GM12875 (cell line): ENCODE results near the gene CDC42BPG.

ENCODE experiments used
- H3K4me3 ChIP-seq: one replicate; pipeline ENCODE4 v1.5.1; 2011; ENCODE audit warnings: low read depth, low read length, control low read depth
- TF ChIP-seq, protein P1 (sequence below): IDR thresholded peaks from 2 replicates; pipeline ENCODE4 v1.5.1; 2011; ENCODE audit warnings: low read depth, mild to moderate bottlenecking, control low read depth, inconsistent platforms, low read length, moderate library complexity, borderline replicate concordance; ENCODE audit not compliant: insufficient read depth

The CDC42BPG gene

DNA sequence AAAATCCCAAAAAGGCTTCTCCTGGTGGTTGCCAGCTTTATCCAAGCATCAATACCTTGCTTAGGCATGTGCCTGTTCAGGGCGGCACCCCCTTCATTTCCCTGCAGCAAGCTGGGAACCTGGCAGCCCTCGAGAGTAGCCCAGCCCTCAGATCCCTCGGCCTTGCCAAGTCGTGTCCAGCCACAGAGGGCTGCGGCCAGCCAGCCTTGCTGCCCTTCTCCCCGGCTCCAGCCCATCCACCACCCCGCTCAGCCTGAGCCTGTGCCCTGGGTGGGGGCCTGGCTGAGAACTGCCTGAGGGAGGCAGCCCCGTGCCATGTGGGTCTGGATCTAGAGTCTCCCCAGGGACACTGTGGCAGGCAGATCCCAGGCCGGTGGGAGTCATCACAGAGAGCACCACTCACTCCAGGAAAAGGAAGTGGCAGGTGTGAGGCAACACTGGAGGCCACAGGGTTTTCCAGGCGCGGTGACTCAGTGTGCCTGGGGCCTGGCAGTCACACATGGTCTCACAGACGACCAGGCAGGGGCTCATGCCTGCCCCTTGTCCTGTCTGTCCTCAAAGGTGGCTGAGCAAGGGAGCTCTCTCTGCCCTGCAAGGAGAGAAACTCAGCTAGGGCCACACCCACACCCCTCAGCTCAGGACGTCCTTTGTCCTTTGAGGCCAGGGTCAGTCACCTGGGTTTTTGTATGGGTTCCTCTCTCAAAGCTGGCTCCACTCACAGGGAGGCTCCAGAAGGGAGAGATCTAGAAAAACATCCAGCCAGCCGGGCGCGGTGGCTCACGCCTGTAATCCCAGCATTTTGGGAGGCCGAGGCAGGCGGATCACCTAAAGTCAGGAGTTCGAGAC lies 12.2 kb upstream of the CDC42BPG start:
- TF ChIP-seq, protein P1, sequence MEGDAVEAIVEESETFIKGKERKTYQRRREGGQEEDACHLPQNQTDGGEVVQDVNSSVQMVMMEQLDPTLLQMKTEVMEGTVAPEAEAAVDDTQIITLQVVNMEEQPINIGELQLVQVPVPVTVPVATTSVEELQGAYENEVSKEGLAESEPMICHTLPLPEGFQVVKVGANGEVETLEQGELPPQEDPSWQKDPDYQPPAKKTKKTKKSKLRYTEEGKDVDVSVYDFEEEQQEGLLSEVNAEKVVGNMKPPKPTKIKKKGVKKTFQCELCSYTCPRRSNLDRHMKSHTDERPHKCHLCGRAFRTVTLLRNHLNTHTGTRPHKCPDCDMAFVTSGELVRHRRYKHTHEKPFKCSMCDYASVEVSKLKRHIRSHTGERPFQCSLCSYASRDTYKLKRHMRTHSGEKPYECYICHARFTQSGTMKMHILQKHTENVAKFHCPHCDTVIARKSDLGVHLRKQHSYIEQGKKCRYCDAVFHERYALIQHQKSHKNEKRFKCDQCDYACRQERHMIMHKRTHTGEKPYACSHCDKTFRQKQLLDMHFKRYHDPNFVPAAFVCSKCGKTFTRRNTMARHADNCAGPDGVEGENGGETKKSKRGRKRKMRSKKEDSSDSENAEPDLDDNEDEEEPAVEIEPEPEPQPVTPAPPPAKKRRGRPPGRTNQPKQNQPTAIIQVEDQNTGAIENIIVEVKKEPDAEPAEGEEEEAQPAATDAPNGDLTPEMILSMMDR = no peak
- no peak overlapping the region for H3K4me3 ChIP-seq

DNA sequence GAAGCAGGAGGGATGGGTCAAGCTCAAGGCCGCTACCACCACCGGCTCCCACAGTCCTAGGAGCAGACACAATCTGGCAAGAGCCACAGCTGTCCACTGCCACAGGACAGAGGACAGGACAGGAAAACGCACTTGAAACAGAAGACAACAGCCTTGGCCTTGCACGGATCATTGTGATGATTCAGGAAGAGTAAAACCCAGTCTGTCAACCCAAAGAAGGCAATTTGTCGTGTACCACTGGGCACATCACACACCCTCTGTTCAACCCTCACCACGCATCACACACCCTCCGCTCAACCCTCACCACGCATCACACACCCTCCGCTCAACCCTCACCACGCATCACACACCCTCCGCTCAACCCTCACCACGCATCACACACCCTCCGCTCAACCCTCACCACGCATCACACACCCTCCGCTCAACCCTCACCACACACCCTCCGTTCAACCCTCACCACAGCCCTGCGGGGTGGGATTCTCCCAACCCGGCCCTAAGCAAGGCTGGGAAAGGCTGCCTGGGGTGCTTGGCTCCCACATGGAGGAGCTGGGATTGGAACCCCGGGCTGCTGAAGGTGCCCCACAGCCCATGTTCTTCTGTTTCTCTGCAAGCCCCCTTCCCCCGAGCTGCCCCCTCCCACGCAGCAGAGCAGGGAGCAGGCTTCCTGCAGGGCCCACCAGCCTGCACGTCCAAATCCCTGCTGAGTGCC lies 11.3 kb upstream of the CDC42BPG start:
- H3K4me3 ChIP-seq = no peak overlapping the region
- TF ChIP-seq, protein P1 = no peak

DNA sequence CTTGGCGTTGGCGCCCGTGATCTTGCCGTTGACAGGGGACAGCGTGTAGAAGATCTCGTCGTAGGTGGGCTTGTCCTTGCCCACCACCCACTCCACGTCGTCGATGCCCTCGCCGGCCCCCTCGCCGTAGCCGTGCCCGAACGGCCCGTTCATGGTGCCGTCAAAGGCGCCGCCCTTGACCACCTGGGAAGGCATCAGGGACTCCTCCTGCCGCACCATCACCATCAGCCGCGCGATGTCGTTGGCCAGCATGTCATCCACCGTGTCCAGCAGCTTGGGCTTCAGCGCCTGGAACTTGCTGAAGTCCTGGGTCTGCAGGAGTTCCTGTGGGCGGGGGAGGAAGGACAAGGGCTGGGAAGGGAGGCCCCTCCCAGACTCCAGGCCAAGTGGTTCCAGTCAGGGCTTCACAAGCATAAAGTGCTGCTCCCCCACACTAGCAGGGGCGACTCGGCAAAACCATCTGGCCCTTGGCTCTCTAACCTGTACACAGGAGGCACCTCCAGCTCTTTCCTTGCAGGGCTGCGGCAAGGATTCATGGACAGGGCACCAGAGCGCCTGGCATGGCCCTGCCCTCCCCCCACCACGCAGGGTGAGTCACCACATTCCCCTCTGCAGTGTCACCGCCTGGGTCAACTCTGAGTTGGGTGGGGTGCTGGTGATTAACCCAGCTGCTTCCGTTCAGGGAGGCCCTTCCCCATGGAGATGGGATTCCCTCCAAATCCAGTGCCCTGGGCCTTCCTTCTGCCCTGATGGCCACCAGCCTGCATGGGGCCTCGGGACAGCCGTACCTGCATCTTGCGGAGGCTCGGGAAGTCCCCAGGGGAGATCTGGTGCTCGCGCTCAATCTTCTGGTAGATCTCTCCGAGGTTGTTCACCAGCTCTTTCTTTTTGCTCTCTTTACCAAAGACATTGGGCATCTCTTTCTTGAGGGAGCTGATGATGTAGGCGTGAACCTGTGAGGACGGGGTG lies 10.4 kb upstream of the CDC42BPG start:
- TF ChIP-seq, protein P1 = no peak
- H3K4me3 ChIP-seq = no peak overlapping the region

DNA sequence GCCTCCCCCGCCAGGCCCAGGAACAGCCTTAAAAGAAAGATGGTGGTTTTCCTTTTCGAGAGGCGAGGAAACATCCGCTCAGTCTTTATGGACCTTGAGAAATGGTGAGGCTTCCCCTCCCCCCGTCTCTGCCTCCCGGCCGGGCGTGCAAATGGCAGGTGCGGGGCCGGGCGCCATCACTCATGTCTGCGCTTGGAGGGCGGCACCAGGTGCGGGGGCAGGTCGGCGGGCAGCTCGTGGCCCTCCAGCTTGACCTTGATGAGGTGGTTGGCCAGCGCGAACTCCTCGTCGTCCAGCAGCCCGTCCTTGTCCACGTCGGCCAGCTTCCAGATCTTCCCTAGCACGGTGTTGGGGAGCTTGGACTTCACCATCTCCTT lies 9.7 kb upstream of the CDC42BPG start:
- TF ChIP-seq, protein P1 = no peak
- H3K4me3 ChIP-seq = no peak overlapping the region

DNA sequence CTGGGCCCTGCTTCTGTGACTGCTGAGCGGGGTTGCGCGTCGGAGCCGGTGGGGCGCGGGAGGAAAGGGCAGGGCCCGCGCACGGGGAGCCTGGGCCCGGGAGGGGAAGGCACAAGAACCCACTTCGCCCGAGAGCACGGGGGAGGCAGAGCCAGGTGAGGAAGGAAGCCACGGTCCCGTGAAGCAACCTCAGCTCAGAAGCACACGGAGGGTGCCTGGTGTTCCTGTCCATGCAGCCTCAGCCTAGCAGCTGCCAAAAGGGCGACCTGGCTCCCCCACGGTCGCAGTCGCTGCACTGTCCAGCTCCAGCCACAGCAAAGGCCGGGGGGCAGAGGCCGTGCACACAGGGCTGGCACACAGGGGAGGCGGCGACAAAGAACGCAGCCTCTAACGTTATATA lies 9.3 kb upstream of the CDC42BPG start:
- H3K4me3 ChIP-seq = peak overlapping the region; percentile 21
- TF ChIP-seq, protein P1 = no peak

DNA sequence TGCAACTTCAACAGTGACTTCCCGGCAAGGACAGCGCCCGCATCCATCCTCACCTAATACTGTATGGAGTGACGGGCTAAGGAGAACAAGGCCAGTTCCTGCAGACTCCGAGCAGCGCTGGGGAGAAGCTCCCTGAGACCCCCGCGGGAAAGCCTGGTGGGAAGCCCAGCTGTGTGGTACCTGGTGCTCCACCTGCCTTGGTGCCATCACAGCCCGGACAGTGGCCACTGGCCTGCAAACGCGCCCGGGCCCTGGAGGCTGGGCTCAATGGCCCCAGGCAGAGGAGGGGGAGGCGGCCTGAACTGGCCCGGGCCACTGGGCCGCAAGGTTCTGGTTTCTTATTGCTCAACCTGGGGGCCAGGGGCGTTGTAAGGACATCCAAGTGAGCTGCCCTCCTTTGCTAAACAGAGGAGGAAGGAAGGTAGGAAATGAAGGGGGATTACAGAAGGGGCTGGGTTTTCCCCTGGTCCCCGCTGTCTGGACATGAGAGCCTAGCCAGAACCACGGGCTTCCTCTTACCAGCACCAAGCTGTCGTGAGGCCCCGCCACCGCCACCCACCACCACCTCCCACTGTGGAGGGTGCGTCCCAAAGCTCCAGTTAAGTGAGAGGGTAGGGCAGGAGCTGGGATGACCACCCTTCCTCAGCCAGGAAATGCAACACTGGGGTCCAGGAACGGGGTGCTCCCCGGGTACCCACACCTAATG lies 8.5 kb upstream of the CDC42BPG start:
- H3K4me3 ChIP-seq = no peak overlapping the region
- TF ChIP-seq, protein P1 = no peak
